Endodermal cell (in vitro differentiated cells): ENCODE data around the gene CHST11. TPM values are rescaled to one million over a fixed set of nuclear protein-coding genes. Genes with fewer than 3 reads are reported as not detected.

Experiments
- DNase-seq: peaks from one replicate; pipeline ENCODE4 v3.0.0-alpha.2; 2017
- H3K27ac ChIP-seq: 2 replicates; pipeline ENCODE4 v1.5.1; 2013; ENCODE audit warnings: mild to moderate bottlenecking, low read depth, low read length, moderate library complexity
- H3K27me3 ChIP-seq: 2 replicates; pipeline ENCODE4 v1.6.1; 2013; ENCODE audit warnings: mild to moderate bottlenecking, low read length, moderate library complexity; ENCODE audit not compliant: insufficient read depth, control insufficient read depth, poor library complexity, severe bottlenecking
- H3K36me3 ChIP-seq: 2 replicates; pipeline ENCODE4 v1.7.0; 2013; ENCODE audit warnings: mild to moderate bottlenecking, low read length, moderate library complexity; ENCODE audit not compliant: control insufficient read depth, insufficient read depth
- H3K4me1 ChIP-seq: one replicate; pipeline ENCODE4 v1.7.0; 2013; ENCODE audit warnings: low read length; ENCODE audit not compliant: control insufficient read depth, insufficient read depth
- H3K4me3 ChIP-seq: 2 replicates; pipeline ENCODE4 v1.5.1; 2013; ENCODE audit warnings: mild to moderate bottlenecking, low read length, moderate library complexity
- H3K9ac ChIP-seq: 2 replicates; pipeline ENCODE4 v1.6.1; 2013; ENCODE audit warnings: mild to moderate bottlenecking, low read length, moderate library complexity; ENCODE audit not compliant: poor library complexity, severe bottlenecking; ENCODE audit errors: extremely low read depth
- H3K9me3 ChIP-seq: 2 replicates; pipeline ENCODE4 v1.6.1; 2013; ENCODE audit warnings: mild to moderate bottlenecking, low read length, moderate library complexity; ENCODE audit not compliant: control insufficient read depth
- H3K27ac Mint-ChIP-seq: 2 replicates; pipeline ENCODE4 v1.8.0; 2020; ENCODE audit warnings: mixed read lengths
- H3K27me3 Mint-ChIP-seq: 2 replicates; pipeline ENCODE4 v1.8.0; 2021; ENCODE audit warnings: mild to moderate bottlenecking, mixed read lengths; ENCODE audit not compliant: insufficient read depth
- H3K36me3 Mint-ChIP-seq: 2 replicates; pipeline ENCODE4 v1.8.0; 2020; ENCODE audit warnings: low read depth, mixed read lengths
- H3K4me1 Mint-ChIP-seq: 2 replicates; pipeline ENCODE4 v1.8.0; 2020; ENCODE audit warnings: mixed read lengths
- H3K4me3 Mint-ChIP-seq: 2 replicates; pipeline ENCODE4 v1.8.0; 2020; ENCODE audit warnings: mild to moderate bottlenecking, moderate library complexity, mixed read lengths
- H3K9me3 Mint-ChIP-seq: 2 replicates; pipeline ENCODE4 v1.8.0; 2020; ENCODE audit warnings: mild to moderate bottlenecking, mixed read lengths
- CTCF ChIP-seq: fragments of 200-600 bp; sonication (generic); conservative IDR thresholded peaks from 2 replicates; pipeline ENCODE4 v1.5.0; 2021; ENCODE audit warnings: antibody characterized with exemption, mild to moderate bottlenecking
- WGBS, 2 experiments: methylation state at CpG; one replicate each; pipeline versions ENCODE4 v1.1.5 to v1.1.7; 2013; ENCODE audit warnings: missing lambda C conversion rate in 2 of 2, mixed read lengths in 1 of 2; ENCODE audit not compliant: insufficient coverage in 1 of 2, insufficient read length in 1 of 2; 5-methylcytosine and 5-hydroxymethylcytosine counted together
- total RNA-seq, 2 donors: library from RNA; stranded (reverse); fragmentation: NEBNext Ultra II Directional in 1 of 2; extraction: Animal tissue kit (Norgen Biotek cat#: 25700) in 1 of 2; gene quantifications; 2 replicates in 1 of 2; 3 replicates in 1 of 2; pipeline ENCODE4 v1.2.1, GENCODE V29; 2021

Gene CHST11
- total RNA-seq, 2 donors from 2014 or later, result 30.7 to 36.2 TPM

- no peak for TF ChIP-seq CTCF
- H3K27me3 ChIP-seq, result no peaks in the 10 kb centered on the region
- WGBS, 2 experiments, result 89 to 90% methylated on average over 4 of the region's 6 CpGs
- no peak overlapping the region for H3K4me3 ChIP-seq
- H3K27me3 Mint-ChIP-seq, result no peaks in the 10 kb centered on the region
- H3K27ac Mint-ChIP-seq, result no peak overlapping the region
- DNase-seq, result no peak
- H3K27ac ChIP-seq, result no peak overlapping the region
- no peaks in the 10 kb centered on the region for H3K4me1 ChIP-seq
- peaks cover 8% of the 10 kb centered on the region for H3K36me3 ChIP-seq
- H3K9ac ChIP-seq, result no peak overlapping the region
- H3K9me3 ChIP-seq, result no peaks in the 10 kb centered on the region
- no peak overlapping the region for H3K4me3 Mint-ChIP-seq
- H3K9me3 Mint-ChIP-seq, result no peaks in the 10 kb centered on the region
- peaks cover 9% of the 10 kb centered on the region for H3K36me3 Mint-ChIP-seq
- H3K4me1 Mint-ChIP-seq, result no peaks in the 10 kb centered on the region
These were observed 306.5 kb downstream of the CHST11 start for GRCh38 chr12:104763168-104763805.

- no peaks in the 10 kb centered on the region for H3K36me3 ChIP-seq
- H3K4me1 Mint-ChIP-seq, result no peaks in the 10 kb centered on the region
- no peaks in the 10 kb centered on the region for H3K9me3 ChIP-seq
- no peaks in the 10 kb centered on the region for H3K9me3 Mint-ChIP-seq
- no peak for TF ChIP-seq CTCF
- no peak overlapping the region for H3K4me3 Mint-ChIP-seq
- H3K27me3 Mint-ChIP-seq, result no peaks in the 10 kb centered on the region
- H3K36me3 Mint-ChIP-seq, result no peaks in the 10 kb centered on the region
- no peaks in the 10 kb centered on the region for H3K27me3 ChIP-seq
- WGBS, 2 experiments, result 92 to 96% methylated on average over 7 to 8 of the region's 8 CpGs
- H3K4me1 ChIP-seq, result no peaks in the 10 kb centered on the region
- no peak overlapping the region for H3K9ac ChIP-seq
- no peak overlapping the region for H3K27ac Mint-ChIP-seq
- no peak overlapping the region for H3K4me3 ChIP-seq
- no peak overlapping the region for H3K27ac ChIP-seq
- no peak for DNase-seq
These were observed 307.7 kb downstream of the CHST11 start for GRCh38 chr12:104764225-104765091.

- no peak overlapping the region for H3K9ac ChIP-seq
- WGBS, 2 experiments, result 90 to 93% methylated on average over 2 to 3 of the region's 3 CpGs
- no peaks in the 10 kb centered on the region for H3K4me1 ChIP-seq
- no peak overlapping the region for H3K4me3 ChIP-seq
- H3K36me3 ChIP-seq, result no peaks in the 10 kb centered on the region
- Mint-ChIP-seq H3K9me3 (peaks cover 2% of the 10 kb centered on the region), H3K4me3 (no peak overlapping the region), H3K4me1 (no peaks in the 10 kb centered on the region), H3K36me3 (no peaks in the 10 kb centered on the region), H3K27me3 (no peaks in the 10 kb centered on the region), H3K27ac (no peak overlapping the region)
- peaks cover 2% of the 10 kb centered on the region for H3K9me3 ChIP-seq
- no peak overlapping the region for H3K27ac ChIP-seq
- no peak for TF ChIP-seq CTCF
- no peak for DNase-seq
- no peaks in the 10 kb centered on the region for H3K27me3 ChIP-seq
These were observed 310.5 kb downstream of the CHST11 start for GRCh38 chr12:104767261-104767660.
